H9 (cell line): Measurements from ENCODE around the gene GDNF. TPM values are rescaled to one million over a fixed set of nuclear protein-coding genes. Genes with fewer than 3 reads are reported as not detected.

ENCODE experiments used
- DNase-seq: peaks from one replicate; pipeline ENCODE4 v3.0.0-alpha.2; 2017
- H2AFZ ChIP-seq: one replicate; pipeline ENCODE4 v1.6.1; 2013; ENCODE audit warnings: mild to moderate bottlenecking, low read length, control low read depth, moderate library complexity
- H2AK5ac ChIP-seq: 2 replicates; pipeline ENCODE4 v1.6.1; 2013; ENCODE audit warnings: low read length, control low read depth, mixed read lengths; ENCODE audit not compliant: insufficient read length
- H2BK120ac ChIP-seq: one replicate; pipeline ENCODE4 v1.6.1; 2013; ENCODE audit warnings: low read depth, mild to moderate bottlenecking, low read length, control low read depth, inconsistent platforms; ENCODE audit not compliant: poor library complexity, severe bottlenecking
- H2BK12ac ChIP-seq: 2 replicates; pipeline ENCODE4 v1.6.1; 2013; ENCODE audit warnings: low read length, control low read depth, mixed read lengths, low read depth; ENCODE audit not compliant: insufficient read length
- H2BK15ac ChIP-seq: 2 replicates; pipeline ENCODE4 v1.6.1; 2013; ENCODE audit warnings: low read depth, low read length, control low read depth
- H2BK20ac ChIP-seq: one replicate; pipeline ENCODE4 v1.6.1; 2013; ENCODE audit warnings: low read depth, mild to moderate bottlenecking, low read length, control low read depth, inconsistent platforms; ENCODE audit not compliant: poor library complexity, severe bottlenecking
- H2BK5ac ChIP-seq: 2 replicates; pipeline ENCODE4 v1.6.1; 2013; ENCODE audit warnings: low read length, control low read depth, mixed read lengths; ENCODE audit not compliant: insufficient read length
- H3K14ac ChIP-seq: 2 replicates; pipeline ENCODE4 v1.6.1; 2013; ENCODE audit warnings: low read length, control low read depth; ENCODE audit not compliant: insufficient read depth
- H3K18ac ChIP-seq: 2 replicates; pipeline ENCODE4 v1.6.1; 2013; ENCODE audit warnings: low read depth, mild to moderate bottlenecking, mixed read lengths, low read length, control low read depth; ENCODE audit not compliant: insufficient read length
- H3K23ac ChIP-seq: 2 replicates; pipeline ENCODE4 v1.6.1; 2013; ENCODE audit warnings: low read length, control low read depth, mixed read lengths, low read depth; ENCODE audit not compliant: insufficient read length
- H3K23me2 ChIP-seq: 2 replicates; pipeline ENCODE4 v1.6.1; 2013; ENCODE audit warnings: low read depth, mild to moderate bottlenecking, mixed read lengths, low read length, control low read depth; ENCODE audit not compliant: insufficient read length, poor library complexity, severe bottlenecking
- H3K27ac ChIP-seq: 2 replicates; pipeline ENCODE4 v1.5.1; 2013; ENCODE audit warnings: low read length, control low read depth, mixed read lengths, low read depth; ENCODE audit not compliant: insufficient read length
- H3K27me3 ChIP-seq: 2 replicates; pipeline ENCODE4 v1.6.1; 2013; ENCODE audit warnings: low read length, control low read depth, inconsistent platforms; ENCODE audit not compliant: insufficient read depth
- H3K4ac ChIP-seq: 2 replicates; pipeline ENCODE4 v1.6.1; 2013; ENCODE audit warnings: low read depth, mild to moderate bottlenecking, control low read depth, inconsistent platforms, low read length, moderate library complexity
- H3K4me1 ChIP-seq: 2 replicates; pipeline ENCODE4 v1.6.1; 2013; ENCODE audit warnings: low read length, control low read depth, inconsistent platforms; ENCODE audit not compliant: insufficient read depth
- H3K4me2 ChIP-seq: 2 replicates; pipeline ENCODE4 v1.6.1; 2013; ENCODE audit warnings: low read length, control low read depth, mixed read lengths; ENCODE audit not compliant: insufficient read length, insufficient read depth
- H3K56ac ChIP-seq: 2 replicates; pipeline ENCODE4 v1.6.1; 2013; ENCODE audit warnings: low read depth, mild to moderate bottlenecking, mixed read lengths, low read length, control low read depth; ENCODE audit not compliant: insufficient read length
- H3K79me1 ChIP-seq: 2 replicates; pipeline ENCODE4 v1.6.1; 2013; ENCODE audit warnings: low read depth, mild to moderate bottlenecking, moderate library complexity, low read length, control low read depth, inconsistent platforms; ENCODE audit not compliant: insufficient read depth, poor library complexity, severe bottlenecking
- H3K79me2 ChIP-seq: 2 replicates; pipeline ENCODE4 v1.6.1; 2013; ENCODE audit warnings: low read length, control low read depth, inconsistent platforms; ENCODE audit not compliant: insufficient read depth
- H3K9ac ChIP-seq: 2 replicates; pipeline ENCODE4 v1.6.1; 2013; ENCODE audit warnings: low read length, control low read depth, mixed read lengths; ENCODE audit not compliant: insufficient read length; ENCODE audit errors: extremely low read depth
- H3K9me3 ChIP-seq: one replicate; pipeline ENCODE4 v1.6.1; 2013; ENCODE audit warnings: low read depth, low read length, inconsistent platforms; ENCODE audit not compliant: control insufficient read depth
- H3T11ph ChIP-seq: one replicate; pipeline ENCODE4 v1.6.1; 2013; ENCODE audit warnings: mild to moderate bottlenecking, low read length, control low read depth, inconsistent platforms
- H4K20me1 ChIP-seq: one replicate; pipeline ENCODE4 v1.6.1; 2013; ENCODE audit not compliant: control insufficient read depth, insufficient read length, insufficient read depth
- H4K5ac ChIP-seq: 2 replicates; pipeline ENCODE4 v1.6.1; 2013; ENCODE audit warnings: low read depth, mild to moderate bottlenecking, mixed read lengths, low read length, control low read depth; ENCODE audit not compliant: insufficient read length
- H4K8ac ChIP-seq: replicated peaks from 2 replicates; pipeline ENCODE4 v1.6.1; 2013; ENCODE audit warnings: low read length, control low read depth, mixed read lengths, low read depth; ENCODE audit not compliant: insufficient read length
- H4K91ac ChIP-seq: 2 replicates; pipeline ENCODE4 v1.6.1; 2013; ENCODE audit warnings: low read depth, mild to moderate bottlenecking, moderate library complexity, mixed read lengths, low read length, control low read depth; ENCODE audit not compliant: insufficient read length
- H3K27ac Mint-ChIP-seq, 3 experiments: 2 replicates in 2 of 3; 3 replicates in 1 of 3; pipeline ENCODE4 v1.8.0; 2020 to 2021; ENCODE audit warnings: mixed read lengths in 3 of 3, mild to moderate bottlenecking in 1 of 3, moderate library complexity in 1 of 3
- H3K27me3 Mint-ChIP-seq: 2 replicates; pipeline ENCODE4 v1.8.0; 2021; ENCODE audit warnings: low read depth, mild to moderate bottlenecking, moderate library complexity, mixed read lengths
- H3K36me3 Mint-ChIP-seq, 3 experiments: 2 replicates in 2 of 3; 3 replicates in 1 of 3; pipeline ENCODE4 v1.8.0; 2020 to 2021; ENCODE audit warnings: low read depth in 3 of 3, mixed read lengths in 3 of 3; ENCODE audit not compliant: insufficient read depth in 1 of 3
- H3K4me1 Mint-ChIP-seq, 2 experiments: 2 replicates each; pipeline ENCODE4 v1.8.0; 2020; ENCODE audit warnings: mixed read lengths in 2 of 2
- H3K4me3 Mint-ChIP-seq, 2 experiments: 2 replicates in 1 of 2; 3 replicates in 1 of 2; pipeline ENCODE4 v1.8.0; 2020 to 2021; ENCODE audit warnings: mild to moderate bottlenecking in 2 of 2, mixed read lengths in 2 of 2, moderate library complexity in 1 of 2
- H3K9me3 Mint-ChIP-seq, 2 experiments: 2 replicates in 1 of 2; 3 replicates in 1 of 2; pipeline ENCODE4 v1.8.0; 2020; ENCODE audit warnings: mild to moderate bottlenecking in 2 of 2, mixed read lengths in 2 of 2, moderate library complexity in 1 of 2
- WGBS: extraction: QIAGEN DNeasy Blood & Tissue Kit; methylation state at CpG from one replicate; pipeline ENCODE4 v1.1.7; 2013; ENCODE audit warnings: missing lambda C conversion rate, low lambda C conversion rate, mixed read lengths; ENCODE audit not compliant: insufficient read length; ENCODE audit errors: extremely low coverage; 5-methylcytosine and 5-hydroxymethylcytosine counted together
- total RNA-seq: library from RNA; stranded (reverse); gene quantifications from 2 replicates; pipeline ENCODE4 v1.2.1, GENCODE V29; 2021
- TF ChIP-seq, protein P1 (sequence below): fragments of 200-600 bp; sonication (generic); conservative IDR thresholded peaks from 3 replicates; pipeline ENCODE4 v1.8.0; 2021; ENCODE audit warnings: antibody characterized with exemption, mild to moderate bottlenecking

GDNF gene
- total RNA-seq, 1 experiment from 2014 or later, result not detected

- DNase-seq, result no peak
These were observed 23.0 kb downstream of the GDNF start for GRCh38 chr5:37816883-37817282.

More at GRCh38 chr5:37816883-37817282, 23.0 kb downstream of the GDNF start:
- Histone ChIP-seq H3K9me3 (no peaks in the 10 kb centered on the region), H3K27me3 (no peaks in the 10 kb centered on the region), H3K18ac (no peak overlapping the region), H3K4me1 (peaks cover 3% of the 10 kb centered on the region; the same call in 1 of the 2 replicates), H3K23me2 (no peaks in the 10 kb centered on the region), H2BK20ac (no peak overlapping the region), H4K8ac (no peak overlapping the region), H3K23ac (no peak overlapping the region), H4K5ac (no peak overlapping the region), H3K79me1 (no peaks in the 10 kb centered on the region), H3K9ac (no peak overlapping the region), H3K4me2 (no peak overlapping the region), H2BK5ac (no peak overlapping the region), H2AFZ (no peak overlapping the region), H3K79me2 (no peaks in the 10 kb centered on the region), H2BK120ac (no peak overlapping the region), H4K20me1 (no peaks in the 10 kb centered on the region), H3T11ph (no peak overlapping the region), H3K4ac (no peak overlapping the region), H3K56ac (no peak overlapping the region), H3K27ac (no peak overlapping the region), H2AK5ac (no peak overlapping the region), H4K91ac (no peak overlapping the region), H2BK15ac (no peak overlapping the region), H3K14ac (no peak overlapping the region), H2BK12ac (no peak overlapping the region)
- no peak overlapping the region for H3K4me3 Mint-ChIP-seq
- TF ChIP-seq, protein P1, sequence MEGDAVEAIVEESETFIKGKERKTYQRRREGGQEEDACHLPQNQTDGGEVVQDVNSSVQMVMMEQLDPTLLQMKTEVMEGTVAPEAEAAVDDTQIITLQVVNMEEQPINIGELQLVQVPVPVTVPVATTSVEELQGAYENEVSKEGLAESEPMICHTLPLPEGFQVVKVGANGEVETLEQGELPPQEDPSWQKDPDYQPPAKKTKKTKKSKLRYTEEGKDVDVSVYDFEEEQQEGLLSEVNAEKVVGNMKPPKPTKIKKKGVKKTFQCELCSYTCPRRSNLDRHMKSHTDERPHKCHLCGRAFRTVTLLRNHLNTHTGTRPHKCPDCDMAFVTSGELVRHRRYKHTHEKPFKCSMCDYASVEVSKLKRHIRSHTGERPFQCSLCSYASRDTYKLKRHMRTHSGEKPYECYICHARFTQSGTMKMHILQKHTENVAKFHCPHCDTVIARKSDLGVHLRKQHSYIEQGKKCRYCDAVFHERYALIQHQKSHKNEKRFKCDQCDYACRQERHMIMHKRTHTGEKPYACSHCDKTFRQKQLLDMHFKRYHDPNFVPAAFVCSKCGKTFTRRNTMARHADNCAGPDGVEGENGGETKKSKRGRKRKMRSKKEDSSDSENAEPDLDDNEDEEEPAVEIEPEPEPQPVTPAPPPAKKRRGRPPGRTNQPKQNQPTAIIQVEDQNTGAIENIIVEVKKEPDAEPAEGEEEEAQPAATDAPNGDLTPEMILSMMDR, result no peak
- peaks cover 0 to 2% (median 0%) of the 10 kb centered on the region in 3 experiments; a peak in 1 of 7 replicates for H3K36me3 Mint-ChIP-seq
- no CpG with 5 or more reads among the region's 3 CpGs for WGBS
- peaks cover 13 to 17% of the 10 kb centered on the region in 2 experiments for H3K4me1 Mint-ChIP-seq
- no peak overlapping the region for H3K27ac Mint-ChIP-seq
- H3K9me3 Mint-ChIP-seq, result no peaks in the 10 kb centered on the region; a peak in 1 of 5 replicates
- H3K27me3 Mint-ChIP-seq, result no peaks in the 10 kb centered on the region
